ENCODE data around the gene ADAMTS10.

The ADAMTS10 gene

GRCh38 chr19:8532225-8532624, 78.3 kb downstream of the ADAMTS10 start:
- no peak overlapping the region for H3K27ac ChIP-seq
- no peak for TF ChIP-seq CTCF (conservative IDR thresholded peaks at IDR 0.05)

GRCh38 chr19:8531470-8531869, 79.0 kb downstream of the ADAMTS10 start:
- H3K27ac ChIP-seq = no peak overlapping the region
- TF ChIP-seq CTCF (conservative IDR thresholded peaks at IDR 0.05) = no peak

Data from VCaP (cell line).